HepG2 (cell line): ENCODE measurements around the gene AZU1. TPM values are rescaled to one million over a fixed set of nuclear protein-coding genes. Genes with fewer than 3 reads are reported as not detected.

Experiments
- ARNT ChIP-seq: fragments of 450-650 bp; IDR thresholded peaks from 2 replicates; pipeline ENCODE4 v1.6.1; 2017
- DZIP1 ChIP-seq: sonication (generic); formaldehyde crosslinking; IDR thresholded peaks from 2 replicates; pipeline ENCODE4 v1.5.0; 2020; ENCODE audit warnings: mild to moderate bottlenecking, missing genetic modification reagents
- FOSL2 ChIP-seq: sonication (generic); formaldehyde crosslinking; IDR thresholded peaks from 2 replicates; pipeline ENCODE4 v1.4.0; 2020; ENCODE audit warnings: missing genetic modification reagents
- KDM5A ChIP-seq: fragments of 200-600 bp; sonication (generic); IDR thresholded peaks from 2 replicates; pipeline ENCODE4 v1.7.0; 2018; ENCODE audit warnings: antibody characterized with exemption, mild to moderate bottlenecking, low read length, borderline replicate concordance
- PLRG1 ChIP-seq: fragments of 450-650 bp; conservative IDR thresholded peaks from 2 replicates; pipeline ENCODE4 v1.6.1; 2016
- PLSCR1 ChIP-seq: sonication (generic); formaldehyde crosslinking; IDR thresholded peaks from 2 replicates; pipeline ENCODE4 v1.5.0; 2020; ENCODE audit warnings: missing genetic modification reagents, mild to moderate bottlenecking, borderline replicate concordance
- POLR2G ChIP-seq: fragments of 200-400 bp; formaldehyde crosslinking; IDR thresholded peaks from 2 replicates; pipeline ENCODE4 v1.6.1; 2018; ENCODE audit warnings: mild to moderate bottlenecking, low read depth, low read length, moderate library complexity
- PREB ChIP-seq: sonication (generic); formaldehyde crosslinking; IDR thresholded peaks from 2 replicates; pipeline ENCODE4 v1.4.0; 2020; ENCODE audit warnings: missing genetic modification reagents
- SP1 ChIP-seq, 2 experiments: fragments of 450-650 bp in 1 of 2; sonication (generic) in 1 of 2; formaldehyde crosslinking in 1 of 2; IDR thresholded peaks; 2 replicates each; pipeline versions ENCODE4 v1.4.0 to v1.6.1; 2016 to 2020; ENCODE audit warnings: missing genetic modification reagents in 1 of 2
- SRSF4 ChIP-seq: fragments of 200-400 bp; formaldehyde crosslinking; IDR thresholded peaks from one replicate; pipeline ENCODE4 v1.6.1; 2018; ENCODE audit warnings: mild to moderate bottlenecking, low read depth, low read length, moderate library complexity; ENCODE audit not compliant: poor library complexity, severe bottlenecking
- TRAFD1 ChIP-seq: sonication (generic); formaldehyde crosslinking; IDR thresholded peaks from 2 replicates; pipeline ENCODE4 v1.5.1; 2020; ENCODE audit warnings: missing genetic modification reagents, mild to moderate bottlenecking, borderline replicate concordance
- ZFP91 ChIP-seq: sonication (generic); formaldehyde crosslinking; IDR thresholded peaks from 2 replicates; pipeline ENCODE4 v1.9.0; 2022; ENCODE audit warnings: missing genetic modification reagents, mild to moderate bottlenecking, borderline replicate concordance
- ZNF256 ChIP-seq: sonication (generic); formaldehyde crosslinking; conservative IDR thresholded peaks from 2 replicates; pipeline ENCODE4 v1.4.0; 2020; ENCODE audit warnings: missing genetic modification reagents
- ZNF468 ChIP-seq: sonication (generic); formaldehyde crosslinking; IDR thresholded peaks from 2 replicates; pipeline ENCODE4 v1.8.0; 2022; ENCODE audit warnings: mild to moderate bottlenecking, moderate library complexity, missing genetic modification reagents
- ZNF496 ChIP-seq: sonication (generic); formaldehyde crosslinking; IDR thresholded peaks from 2 replicates; pipeline ENCODE4 v1.8.1; 2023; ENCODE audit warnings: mild to moderate bottlenecking, moderate library complexity, missing genetic modification reagents; ENCODE audit not compliant: insufficient replicate concordance
- ZNF552 ChIP-seq: sonication (generic); formaldehyde crosslinking; IDR thresholded peaks from 2 replicates; pipeline ENCODE4 v1.9.0; 2022; ENCODE audit warnings: missing genetic modification reagents, mild to moderate bottlenecking, borderline replicate concordance
- ZNF703 ChIP-seq: sonication (generic); formaldehyde crosslinking; IDR thresholded peaks from 2 replicates; pipeline ENCODE4 v1.5.1; 2020; ENCODE audit warnings: missing genetic modification reagents, mild to moderate bottlenecking, moderate library complexity, borderline replicate concordance
- polyA plus RNA-seq, 8 experiments: library from polyadenylated mRNA; depleted of rRNA in 3 of 8; stranded (reverse) in 7 of 8; unstranded in 1 of 8; fragments of >200 nt; fragmentation: Illumina TruSeq in 4 of 8; extraction: Trizol in 4 of 8; gene quantifications; 2 replicates each; pipeline versions ENCODE4 v1.2.1 to v1.2.3, GENCODE V29; 2011 to 2016; ENCODE audit warnings: low read depth in 4 of 8, missing spikeins in 1 of 8, mixed read lengths in 1 of 8; ENCODE audit not compliant: insufficient read depth in 1 of 8
- total RNA-seq, 5 experiments: library from RNA; depleted of rRNA; stranded (reverse); fragments of >200 nt; fragmentation: Illumina TruSeq; extraction: Trizol; gene quantifications; 2 replicates each; pipeline ENCODE4 v1.2.3, GENCODE V29; 2016; ENCODE audit warnings: low read depth in 1 of 5

Gene AZU1
- total and polyA plus RNA-seq, 2 of the 13 experiments (the other 11 are each of a cell fraction or from before 2014, with no cell fraction given): not detected

GRCh38 chr19:796692-797527 lies 30.7 kb upstream of the AZU1 start, which contains the start of gene PTBP1 (continued):
- no peak for TF ChIP-seq PLRG1
- TF ChIP-seq PLSCR1: no peak
- TF ChIP-seq ZNF703 (CRISPR knock-in tag): no peak
- TF ChIP-seq ZNF256 (CRISPR knock-in tag): no peak
- TF ChIP-seq PREB (CRISPR knock-in tag): no peak
- peak; percentile 76 for TF ChIP-seq POLR2G
- peak; percentile 37; the same call in 1 of the 2 replicates for TF ChIP-seq FOSL2 (CRISPR knock-in tag)
- no peak for TF ChIP-seq DZIP1 (CRISPR knock-in tag)
- peak; percentile 87 for TF ChIP-seq ZFP91 (CRISPR knock-in tag)
- no peak for TF ChIP-seq ZNF468 (CRISPR knock-in tag)
- TF ChIP-seq KDM5A: no peak; the same call in 1 of the 2 replicates
- peak; percentile 60; the same call in 1 of the 2 replicates for TF ChIP-seq TRAFD1 (CRISPR knock-in tag)
- no peak for TF ChIP-seq SRSF4
- 0 out of 2 replicates have a peak, but pooled peaks have one; percentile 34 for TF ChIP-seq ZNF552 (CRISPR knock-in tag)
- 0 out of 2 replicates have a peak, but pooled peaks have one; percentile 40 for TF ChIP-seq SP1 (IDR thresholded peaks at IDR 0.05)
- TF ChIP-seq SP1 (CRISPR knock-in tag; IDR thresholded peaks at IDR 0.05): peak; percentile 76
- TF ChIP-seq ZNF496 (CRISPR knock-in tag): no peak
- TF ChIP-seq ARNT: no peak
